ENCODE measurements around the gene CDC42BPG. TPM values are rescaled to one million over a fixed set of nuclear protein-coding genes. Genes with fewer than 3 reads are reported as not detected.

Gene CDC42BPG
- polyA plus RNA-seq, 1 donor from 2014 or later, result not detected

DNA sequence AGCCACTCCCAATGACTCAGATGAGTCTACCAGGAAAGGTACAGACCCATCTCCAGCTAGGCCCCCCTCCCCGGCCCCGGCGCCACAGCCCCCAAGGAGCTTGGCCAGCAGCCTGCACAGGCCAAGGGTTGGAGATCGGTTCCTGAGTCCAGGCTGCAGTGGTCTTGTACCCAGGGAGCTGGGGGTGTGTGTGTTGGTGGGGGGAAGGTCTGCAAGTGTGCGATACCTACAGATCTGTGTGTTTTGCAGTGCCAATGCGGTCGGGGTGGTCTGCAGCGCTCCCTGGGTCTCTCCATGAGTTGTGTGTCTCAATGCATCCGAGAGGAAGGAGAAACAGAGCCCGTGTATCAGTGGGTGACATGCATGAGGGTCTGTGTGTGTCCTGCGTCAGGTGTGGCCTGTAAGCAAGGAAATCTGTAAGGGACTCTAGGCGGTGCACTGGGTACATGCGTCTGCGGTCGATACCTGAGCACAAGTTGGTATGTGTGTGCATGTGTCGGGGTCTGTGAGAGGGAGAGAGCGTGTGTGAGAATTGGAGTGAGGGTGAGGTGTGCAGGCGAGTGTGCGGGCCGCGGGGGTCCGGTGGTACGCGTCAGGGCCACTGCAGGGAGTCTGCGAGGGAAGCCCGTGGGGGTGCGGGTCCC, 645 bp downstream of the CDC42BPG start:
- Histone ChIP-seq H3K79me2 (replicated peaks; ENCODE audit: insufficient read depth, low read length) (no peaks in the 10 kb centered on the region), H3K9me3 (ENCODE audit: low read length) (no peaks in the 10 kb centered on the region), H4K20me1 (ENCODE audit: insufficient read depth) (no peaks in the 10 kb centered on the region), H3K9ac (ENCODE audit: low read length) (no peak overlapping the region), H3K4me2 (ENCODE audit: low read length) (no peak overlapping the region), H2AFZ (ENCODE audit: low read depth, low read length) (no peak overlapping the region), H3K27ac (ENCODE audit: low read length) (no peak overlapping the region), H3K36me3 (ENCODE audit: insufficient read depth, low read length) (no peaks in the 10 kb centered on the region), H3K9me2 (ENCODE audit: insufficient read depth, low read length) (no peaks in the 10 kb centered on the region), H3K27me3 (ENCODE audit: insufficient read depth, low read depth, low read length) (peaks cover 25% of the 10 kb centered on the region), H3F3A (ENCODE audit: insufficient read depth, low read length, poor library complexity, severe bottlenecking) (no peaks in the 10 kb centered on the region), H3K4me3 (ENCODE audit: low read length) (peak overlapping the region; percentile 21)
- TF ChIP-seq EP300 (conservative IDR thresholded peaks at IDR 0.05; ENCODE audit: poor library complexity, severe bottlenecking) (no peak), RAD21 (conservative IDR thresholded peaks at IDR 0.05) (no peak), MXI1 (conservative IDR thresholded peaks at IDR 0.05; ENCODE audit: poor library complexity, severe bottlenecking) (no peak), POLR2AphosphoS5 (IDR thresholded peaks at IDR 0.05) (no peak), TAF1 (IDR thresholded peaks at IDR 0.05; ENCODE audit: low read depth) (no peak), EZH2 (IDR thresholded peaks at IDR 0.05; ENCODE audit: borderline replicate concordance, insufficient read depth, low read length, poor library complexity, severe bottlenecking) (no peak), SMC3 (conservative IDR thresholded peaks at IDR 0.05; ENCODE audit: poor library complexity) (no peak)
- TF ChIP-seq, protein P1, sequence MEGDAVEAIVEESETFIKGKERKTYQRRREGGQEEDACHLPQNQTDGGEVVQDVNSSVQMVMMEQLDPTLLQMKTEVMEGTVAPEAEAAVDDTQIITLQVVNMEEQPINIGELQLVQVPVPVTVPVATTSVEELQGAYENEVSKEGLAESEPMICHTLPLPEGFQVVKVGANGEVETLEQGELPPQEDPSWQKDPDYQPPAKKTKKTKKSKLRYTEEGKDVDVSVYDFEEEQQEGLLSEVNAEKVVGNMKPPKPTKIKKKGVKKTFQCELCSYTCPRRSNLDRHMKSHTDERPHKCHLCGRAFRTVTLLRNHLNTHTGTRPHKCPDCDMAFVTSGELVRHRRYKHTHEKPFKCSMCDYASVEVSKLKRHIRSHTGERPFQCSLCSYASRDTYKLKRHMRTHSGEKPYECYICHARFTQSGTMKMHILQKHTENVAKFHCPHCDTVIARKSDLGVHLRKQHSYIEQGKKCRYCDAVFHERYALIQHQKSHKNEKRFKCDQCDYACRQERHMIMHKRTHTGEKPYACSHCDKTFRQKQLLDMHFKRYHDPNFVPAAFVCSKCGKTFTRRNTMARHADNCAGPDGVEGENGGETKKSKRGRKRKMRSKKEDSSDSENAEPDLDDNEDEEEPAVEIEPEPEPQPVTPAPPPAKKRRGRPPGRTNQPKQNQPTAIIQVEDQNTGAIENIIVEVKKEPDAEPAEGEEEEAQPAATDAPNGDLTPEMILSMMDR (IDR thresholded peaks at IDR 0.05; ENCODE audit: poor library complexity, severe bottlenecking), result no peak
- TF ChIP-seq, protein P2, sequence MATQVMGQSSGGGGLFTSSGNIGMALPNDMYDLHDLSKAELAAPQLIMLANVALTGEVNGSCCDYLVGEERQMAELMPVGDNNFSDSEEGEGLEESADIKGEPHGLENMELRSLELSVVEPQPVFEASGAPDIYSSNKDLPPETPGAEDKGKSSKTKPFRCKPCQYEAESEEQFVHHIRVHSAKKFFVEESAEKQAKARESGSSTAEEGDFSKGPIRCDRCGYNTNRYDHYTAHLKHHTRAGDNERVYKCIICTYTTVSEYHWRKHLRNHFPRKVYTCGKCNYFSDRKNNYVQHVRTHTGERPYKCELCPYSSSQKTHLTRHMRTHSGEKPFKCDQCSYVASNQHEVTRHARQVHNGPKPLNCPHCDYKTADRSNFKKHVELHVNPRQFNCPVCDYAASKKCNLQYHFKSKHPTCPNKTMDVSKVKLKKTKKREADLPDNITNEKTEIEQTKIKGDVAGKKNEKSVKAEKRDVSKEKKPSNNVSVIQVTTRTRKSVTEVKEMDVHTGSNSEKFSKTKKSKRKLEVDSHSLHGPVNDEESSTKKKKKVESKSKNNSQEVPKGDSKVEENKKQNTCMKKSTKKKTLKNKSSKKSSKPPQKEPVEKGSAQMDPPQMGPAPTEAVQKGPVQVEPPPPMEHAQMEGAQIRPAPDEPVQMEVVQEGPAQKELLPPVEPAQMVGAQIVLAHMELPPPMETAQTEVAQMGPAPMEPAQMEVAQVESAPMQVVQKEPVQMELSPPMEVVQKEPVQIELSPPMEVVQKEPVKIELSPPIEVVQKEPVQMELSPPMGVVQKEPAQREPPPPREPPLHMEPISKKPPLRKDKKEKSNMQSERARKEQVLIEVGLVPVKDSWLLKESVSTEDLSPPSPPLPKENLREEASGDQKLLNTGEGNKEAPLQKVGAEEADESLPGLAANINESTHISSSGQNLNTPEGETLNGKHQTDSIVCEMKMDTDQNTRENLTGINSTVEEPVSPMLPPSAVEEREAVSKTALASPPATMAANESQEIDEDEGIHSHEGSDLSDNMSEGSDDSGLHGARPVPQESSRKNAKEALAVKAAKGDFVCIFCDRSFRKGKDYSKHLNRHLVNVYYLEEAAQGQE (IDR thresholded peaks at IDR 0.05; ENCODE audit: borderline replicate concordance), result no peak

DNA sequence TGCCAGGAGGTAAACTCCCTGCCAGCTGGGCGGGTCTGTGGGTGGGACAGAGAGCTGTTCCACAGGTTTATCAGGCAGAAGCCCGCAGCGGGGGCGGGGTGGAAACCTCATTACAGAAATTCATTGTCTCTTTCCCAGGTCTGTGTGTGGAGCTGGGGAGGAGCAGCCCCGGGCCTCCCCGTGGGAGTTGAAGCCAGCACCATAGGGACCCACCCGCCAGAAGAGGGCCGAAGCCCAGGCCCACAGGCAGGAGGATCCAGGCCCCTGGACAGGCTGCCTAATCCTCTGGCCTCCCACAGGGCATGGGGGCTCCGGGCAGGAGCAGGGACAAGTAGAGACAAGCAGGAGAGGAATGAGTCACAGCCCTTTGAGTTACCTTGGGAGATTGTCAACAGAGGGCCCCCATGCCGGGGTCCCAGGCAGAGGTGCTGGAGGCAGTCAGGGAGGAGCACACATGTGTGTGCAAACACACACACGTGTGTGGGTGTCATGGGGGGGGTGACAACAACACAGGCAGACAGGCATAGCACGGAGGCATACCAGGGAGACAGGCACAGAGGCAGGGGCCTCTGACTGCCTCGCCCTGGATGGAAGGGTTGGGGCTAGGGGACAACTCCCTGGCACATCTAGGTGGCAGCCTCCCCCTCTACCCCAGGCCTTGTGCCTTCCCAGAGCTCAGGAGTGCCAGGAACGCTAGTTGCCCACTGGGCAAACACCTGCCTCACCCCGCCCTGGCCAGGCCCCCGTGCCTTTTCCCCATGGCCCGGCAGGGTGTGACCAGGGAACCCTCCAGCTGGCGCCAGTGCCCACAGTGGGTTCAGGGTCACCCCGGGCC, 1.4 kb downstream of the CDC42BPG start:
- TF ChIP-seq EP300 (conservative IDR thresholded peaks at IDR 0.05; ENCODE audit: poor library complexity, severe bottlenecking) (no peak), POLR2AphosphoS5 (IDR thresholded peaks at IDR 0.05) (no peak), MXI1 (conservative IDR thresholded peaks at IDR 0.05; ENCODE audit: poor library complexity, severe bottlenecking) (no peak), SMC3 (conservative IDR thresholded peaks at IDR 0.05; ENCODE audit: poor library complexity) (no peak), EZH2 (IDR thresholded peaks at IDR 0.05; ENCODE audit: borderline replicate concordance, insufficient read depth, low read length, poor library complexity, severe bottlenecking) (no peak), RAD21 (conservative IDR thresholded peaks at IDR 0.05) (no peak), TAF1 (IDR thresholded peaks at IDR 0.05; ENCODE audit: low read depth) (no peak)
- TF ChIP-seq, protein P2 (IDR thresholded peaks at IDR 0.05; ENCODE audit: borderline replicate concordance), result no peak
- TF ChIP-seq, protein P1 (IDR thresholded peaks at IDR 0.05; ENCODE audit: poor library complexity, severe bottlenecking), result no peak
- Histone ChIP-seq H2AFZ (ENCODE audit: low read depth, low read length) (no peak overlapping the region), H4K20me1 (ENCODE audit: insufficient read depth) (no peaks in the 10 kb centered on the region), H3K4me3 (ENCODE audit: low read length) (no peak overlapping the region), H3K36me3 (ENCODE audit: insufficient read depth, low read length) (no peaks in the 10 kb centered on the region), H3K9me2 (ENCODE audit: insufficient read depth, low read length) (no peaks in the 10 kb centered on the region), H3K9me3 (ENCODE audit: low read length) (no peaks in the 10 kb centered on the region), H3K9ac (ENCODE audit: low read length) (no peak overlapping the region), H3K79me2 (replicated peaks; ENCODE audit: insufficient read depth, low read length) (no peaks in the 10 kb centered on the region), H3K4me2 (ENCODE audit: low read length) (no peak overlapping the region), H3K27me3 (ENCODE audit: insufficient read depth, low read depth, low read length) (peaks cover 25% of the 10 kb centered on the region), H3K27ac (ENCODE audit: low read length) (no peak overlapping the region), H3F3A (ENCODE audit: insufficient read depth, low read length, poor library complexity, severe bottlenecking) (no peaks in the 10 kb centered on the region)
